Stimulated activated CD4-positive, alpha-beta T cell treated with anti-CD3 and anti-CD28 coated beads, Interleukin-15, amount 100 ng/mL, for 24 hours (primary cell): ENCODE data around the gene NBL1.

Experiments
- DNase-seq: peaks from one replicate; pipeline ENCODE4 v3.0.0-alpha.2; 2020

The NBL1 gene

DNA sequence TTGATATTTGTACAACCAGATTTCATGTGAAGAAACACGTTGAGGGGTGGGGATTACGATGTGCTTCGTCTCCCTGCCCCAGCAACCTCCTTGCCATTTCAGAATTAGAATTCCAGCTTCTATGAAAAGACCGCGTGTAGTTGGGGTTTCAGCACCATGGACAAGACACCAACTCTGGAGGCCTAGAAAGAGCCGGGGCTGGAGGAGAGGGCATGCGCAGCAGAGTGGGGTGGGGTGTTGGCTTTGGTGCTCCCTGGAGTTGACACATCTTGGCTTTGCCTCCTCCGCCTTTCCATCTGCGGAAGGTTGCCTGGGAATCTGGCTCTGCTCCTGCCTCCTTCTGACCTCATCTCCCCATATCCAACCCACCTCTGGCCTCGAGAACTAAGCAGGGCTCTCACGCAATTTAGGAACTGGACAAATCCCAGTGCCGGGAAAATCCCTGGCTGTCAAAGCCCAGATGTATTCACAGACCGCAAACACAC, 32.4 kb downstream of the NBL1 start:
- DNase-seq, result peak; percentile 33

DNA sequence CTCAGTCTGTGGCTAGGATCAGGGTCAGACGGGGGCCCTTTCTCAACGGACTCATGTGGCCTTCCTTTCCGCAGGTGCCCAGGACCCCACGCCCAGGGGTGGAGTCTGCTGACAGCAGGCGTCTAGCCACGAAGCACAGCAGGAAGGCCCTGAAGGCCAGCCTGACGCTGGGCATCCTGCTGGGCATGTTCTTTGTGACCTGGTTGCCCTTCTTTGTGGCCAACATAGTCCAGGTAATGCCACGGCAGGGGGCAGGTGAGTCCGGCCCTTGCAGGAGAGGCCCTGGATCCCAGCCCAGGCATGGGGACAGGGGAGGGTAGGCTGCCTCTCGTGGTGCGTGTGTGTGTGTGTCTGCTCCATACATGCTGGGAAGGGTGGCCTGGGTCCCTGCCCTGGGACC, 34.4 kb downstream of the NBL1 start:
- no peak for DNase-seq

DNA sequence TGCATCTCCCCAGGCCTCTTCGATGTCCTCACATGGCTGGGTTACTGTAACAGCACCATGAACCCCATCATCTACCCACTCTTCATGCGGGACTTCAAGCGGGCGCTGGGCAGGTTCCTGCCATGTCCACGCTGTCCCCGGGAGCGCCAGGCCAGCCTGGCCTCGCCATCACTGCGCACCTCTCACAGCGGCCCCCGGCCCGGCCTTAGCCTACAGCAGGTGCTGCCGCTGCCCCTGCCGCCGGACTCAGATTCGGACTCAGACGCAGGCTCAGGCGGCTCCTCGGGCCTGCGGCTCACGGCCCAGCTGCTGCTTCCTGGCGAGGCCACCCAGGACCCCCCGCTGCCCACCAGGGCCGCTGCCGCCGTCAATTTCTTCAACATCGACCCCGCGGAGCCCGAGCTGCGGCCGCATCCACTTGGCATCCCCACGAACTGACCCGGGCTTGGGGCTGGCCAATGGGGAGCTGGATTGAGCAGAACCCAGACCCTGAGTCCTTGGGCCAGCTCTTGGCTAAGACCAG, 34.9 kb downstream of the NBL1 start:
- DNase-seq, result no peak

DNA sequence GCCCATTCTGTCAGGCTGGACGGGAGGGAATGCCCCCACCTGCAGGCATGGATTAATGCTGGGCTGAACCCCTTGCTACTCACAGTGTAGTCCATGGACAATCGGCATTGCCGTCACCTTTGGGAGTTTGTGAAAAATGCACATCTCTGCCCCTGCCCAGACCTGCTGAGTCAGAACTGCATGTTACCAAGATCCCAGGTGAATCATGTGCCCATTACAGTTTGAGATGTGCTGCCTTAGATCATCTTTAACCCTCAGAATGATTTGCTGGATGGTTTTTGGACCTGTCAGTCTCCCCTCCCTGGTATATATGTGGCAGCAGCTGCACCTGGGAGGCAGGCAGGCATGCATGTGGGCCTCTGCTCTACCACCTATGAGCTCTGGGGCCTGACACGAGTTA, 35.6 kb downstream of the NBL1 start:
- DNase-seq, result no peak

DNA sequence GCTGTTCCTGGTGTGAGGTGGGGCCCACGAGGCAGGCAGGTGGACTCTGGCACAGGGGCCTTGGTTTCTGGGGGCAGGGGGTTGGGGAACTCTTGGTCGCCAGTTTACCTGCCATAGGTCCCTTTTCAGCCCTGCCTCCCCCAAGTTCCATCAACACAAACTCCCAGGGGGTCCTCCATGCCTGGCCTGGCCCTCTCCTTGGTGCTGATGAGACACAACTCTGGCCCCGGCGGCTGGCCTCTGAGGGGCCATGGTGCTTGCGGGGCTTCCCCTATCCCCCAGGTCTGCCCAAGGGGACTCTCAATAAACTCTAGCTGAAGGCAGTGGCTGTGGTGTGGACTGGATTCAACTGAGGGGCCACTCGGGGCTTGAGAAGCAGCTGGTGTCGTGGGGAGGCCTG, 36.5 kb downstream of the NBL1 start:
- DNase-seq, result no peak

DNA sequence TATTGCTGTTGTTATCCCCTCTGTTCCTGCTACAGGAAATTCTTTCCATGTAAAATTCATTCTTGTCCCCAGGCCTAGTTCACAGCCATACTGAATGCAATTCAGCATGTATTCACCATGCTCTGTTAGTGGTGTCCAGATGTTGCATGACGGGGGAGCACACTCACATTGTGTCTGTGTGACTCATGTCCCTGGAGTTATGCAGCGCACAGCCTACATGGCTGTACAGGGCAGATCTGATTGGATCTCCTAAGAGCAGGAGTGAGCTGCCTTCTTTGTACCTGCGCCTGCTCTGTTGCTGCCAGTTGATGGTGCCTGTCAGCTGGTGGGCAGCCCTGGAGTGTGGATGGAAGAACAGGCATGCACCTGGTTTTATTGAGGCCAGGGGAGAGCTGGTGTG, 38.1 kb downstream of the NBL1 start:
- DNase-seq, result no peak

DNA sequence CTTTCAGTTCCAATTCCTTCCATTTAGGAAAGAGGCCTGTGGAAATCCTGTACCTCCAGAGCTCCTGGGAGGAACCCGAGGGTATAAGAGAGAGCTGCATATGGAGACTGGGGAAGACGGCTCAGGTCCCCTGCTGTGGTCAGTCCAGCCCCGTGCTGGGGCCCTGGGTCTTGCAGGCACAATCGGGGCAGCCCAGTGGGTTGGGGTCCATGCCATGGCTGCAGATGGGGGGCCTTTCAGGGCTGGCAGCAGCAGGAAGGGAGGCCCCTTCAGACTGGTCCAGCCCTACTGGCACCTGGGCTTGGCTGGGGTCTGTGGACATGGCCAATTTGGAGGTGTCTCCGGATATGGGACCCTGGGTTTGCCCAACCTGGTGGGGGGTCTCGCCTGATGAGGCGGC, 38.8 kb downstream of the NBL1 start:
- no peak for DNase-seq

DNA sequence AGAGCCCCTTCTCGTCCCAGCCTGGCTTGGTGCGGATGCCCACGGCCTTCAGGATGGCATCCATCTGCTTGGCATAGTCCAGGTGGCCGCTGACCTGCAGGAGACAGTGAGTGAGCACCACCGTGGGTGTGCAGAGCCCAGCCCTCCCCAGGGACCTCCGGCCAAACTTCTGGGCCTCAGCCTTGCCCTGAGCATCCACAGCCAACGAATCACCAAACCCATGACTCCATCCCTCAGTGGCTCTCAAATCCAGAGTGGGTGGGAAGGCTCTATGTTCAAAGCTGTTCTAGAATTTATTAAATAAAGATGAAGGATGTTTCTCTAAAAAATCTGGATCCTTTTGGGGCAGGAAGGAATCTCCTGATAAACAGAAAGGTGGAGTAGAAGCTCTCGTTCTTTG, 39.2 kb downstream of the NBL1 start:
- no peak for DNase-seq

DNA sequence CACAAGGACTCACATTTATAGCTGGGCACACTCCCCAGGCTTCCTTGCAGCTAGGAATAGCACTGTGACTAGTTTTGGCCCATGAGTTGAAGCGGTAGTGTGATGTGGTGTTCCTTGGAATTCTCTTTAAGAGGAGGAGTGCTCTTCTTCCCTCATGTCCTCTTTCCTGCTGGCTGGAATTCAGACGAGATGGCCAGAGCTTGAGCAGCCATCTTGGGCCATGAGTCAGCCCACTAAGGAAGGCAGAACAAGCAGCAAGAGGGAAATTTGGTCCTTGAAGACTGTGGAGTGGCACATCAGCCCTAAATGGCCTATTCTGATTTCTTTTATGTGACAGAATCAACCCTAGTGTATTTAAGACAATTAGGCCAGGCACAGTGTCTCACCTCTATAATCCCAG, 40.6 kb downstream of the NBL1 start:
- DNase-seq, result no peak

DNA sequence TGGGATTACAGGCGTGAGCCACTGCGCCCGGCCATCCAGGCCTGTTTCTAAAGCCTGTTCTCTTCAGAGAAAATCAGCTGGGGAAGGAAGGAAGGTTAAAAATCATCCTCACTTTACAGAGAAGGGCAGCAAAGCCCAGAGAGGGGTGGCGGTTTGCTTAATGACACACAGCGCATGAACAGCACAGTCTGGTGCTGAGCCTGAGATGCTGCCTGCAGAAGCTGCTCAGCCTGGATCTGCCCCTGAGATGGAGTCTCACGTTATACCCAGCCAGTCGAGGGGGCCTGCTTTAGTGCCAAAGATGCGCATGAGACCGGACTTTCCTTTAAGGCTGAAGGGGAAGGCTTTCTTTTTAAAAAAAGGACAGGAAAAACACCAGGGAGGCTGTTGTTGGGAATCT, 41.9 kb downstream of the NBL1 start:
- no peak for DNase-seq

DNA sequence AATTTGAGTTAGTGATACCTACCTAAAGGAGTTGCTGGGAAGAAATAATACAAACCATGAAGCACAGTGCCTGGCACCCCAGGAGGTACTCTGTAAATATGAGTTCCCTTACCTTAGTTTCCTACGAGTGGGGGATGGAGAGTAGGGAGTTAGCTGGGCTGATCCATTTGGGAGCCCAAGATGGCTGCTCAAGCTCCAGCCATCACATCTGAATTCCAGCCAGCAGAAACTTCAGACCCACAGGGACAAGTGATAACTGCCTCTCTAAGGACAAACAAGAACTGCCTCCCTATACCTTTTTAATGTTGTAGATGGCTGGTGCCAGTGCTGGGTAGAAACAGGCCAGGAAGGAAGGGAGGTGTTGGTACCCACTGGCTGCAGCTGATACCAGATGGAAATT, 43.3 kb downstream of the NBL1 start:
- no peak for DNase-seq

DNA sequence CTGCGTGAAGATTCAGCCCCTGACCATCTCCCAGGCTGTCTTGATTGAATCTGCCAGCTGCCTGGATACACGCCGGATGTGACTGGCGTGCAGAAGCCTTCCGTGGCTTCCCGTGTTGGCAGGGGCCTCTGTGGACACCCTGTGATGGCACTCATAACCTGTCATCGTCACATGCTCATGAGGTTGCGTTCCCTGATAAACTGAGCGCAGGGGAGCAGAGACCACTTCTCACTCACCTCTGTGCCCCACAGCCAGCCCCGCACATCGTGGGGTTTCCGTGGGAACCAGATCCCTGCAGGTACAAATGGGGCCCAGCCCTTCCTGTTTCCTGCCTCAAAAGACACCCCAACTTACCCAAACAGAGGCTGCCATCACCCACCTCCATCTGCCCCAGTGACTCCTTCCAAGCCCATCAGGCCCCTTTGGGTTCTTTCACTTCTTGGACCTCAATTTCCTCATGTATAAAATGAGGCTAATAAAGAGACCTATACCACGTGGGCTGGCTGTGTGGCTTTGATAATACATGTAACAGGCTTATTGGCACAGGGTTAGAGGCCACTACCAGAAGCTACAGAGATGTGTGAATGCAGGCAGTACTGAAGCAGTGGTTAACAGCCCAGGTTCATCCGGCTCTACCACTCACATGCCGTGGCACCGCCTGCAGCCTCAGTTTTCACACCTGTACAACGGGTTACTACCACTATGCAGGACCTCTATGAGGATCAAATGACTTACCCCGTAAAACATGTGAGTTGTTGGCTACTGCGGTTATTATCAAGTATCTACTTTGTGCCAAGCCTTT, 44.1 kb downstream of the NBL1 start:
- DNase-seq, result peak; percentile 37

DNA sequence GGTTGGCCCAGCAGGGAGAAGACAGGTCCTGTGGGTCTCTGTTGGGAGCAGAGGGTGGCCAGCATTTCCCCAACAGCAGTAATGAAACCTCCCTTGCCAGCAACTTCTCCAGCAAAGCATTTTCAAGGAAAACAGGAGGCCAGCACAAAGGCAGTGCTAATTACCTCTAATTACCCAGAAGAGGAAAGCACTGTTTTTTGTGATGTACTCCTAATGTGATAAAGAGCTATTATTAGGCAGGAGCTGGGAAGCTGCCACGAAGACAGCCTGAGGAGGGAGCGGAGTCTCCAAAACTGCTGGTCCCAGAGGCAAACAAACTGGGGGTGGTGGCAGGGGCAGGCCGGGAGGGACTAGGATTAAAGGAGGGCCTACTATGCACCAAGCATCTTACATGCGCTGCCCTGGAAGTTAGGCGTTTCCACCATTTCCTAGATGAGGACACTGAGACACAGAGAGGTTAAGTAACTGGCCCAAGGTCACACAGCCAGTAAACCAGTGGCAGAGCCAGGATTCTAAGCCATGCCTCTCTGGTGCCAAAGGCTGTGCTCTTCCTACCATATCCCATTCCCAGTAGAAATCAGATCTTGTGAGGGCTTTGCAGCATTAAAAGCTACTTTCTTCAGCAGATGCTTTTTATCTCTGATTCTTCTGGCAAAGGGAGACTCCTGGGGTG, 45.1 kb downstream of the NBL1 start:
- no peak for DNase-seq

DNA sequence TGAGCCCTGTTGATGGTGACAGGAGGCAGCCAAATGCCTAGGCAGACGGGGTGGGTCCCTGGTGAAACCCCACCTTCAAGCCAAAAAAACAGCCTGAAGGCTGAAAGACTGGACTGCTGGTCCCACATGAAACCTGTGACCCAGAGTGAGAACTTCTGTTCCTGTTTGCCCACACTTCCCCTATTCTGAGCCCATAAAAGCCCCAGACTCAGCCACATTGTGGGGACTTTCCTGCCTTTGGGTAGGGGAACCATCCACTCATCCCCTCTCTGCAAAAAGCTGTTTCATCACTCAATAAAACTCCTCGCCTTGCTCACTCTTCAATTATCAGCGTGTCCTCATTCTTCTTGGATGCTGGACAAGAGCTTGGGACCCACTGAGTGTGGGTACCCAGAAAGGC, 45.7 kb downstream of the NBL1 start:
- no peak for DNase-seq

DNA sequence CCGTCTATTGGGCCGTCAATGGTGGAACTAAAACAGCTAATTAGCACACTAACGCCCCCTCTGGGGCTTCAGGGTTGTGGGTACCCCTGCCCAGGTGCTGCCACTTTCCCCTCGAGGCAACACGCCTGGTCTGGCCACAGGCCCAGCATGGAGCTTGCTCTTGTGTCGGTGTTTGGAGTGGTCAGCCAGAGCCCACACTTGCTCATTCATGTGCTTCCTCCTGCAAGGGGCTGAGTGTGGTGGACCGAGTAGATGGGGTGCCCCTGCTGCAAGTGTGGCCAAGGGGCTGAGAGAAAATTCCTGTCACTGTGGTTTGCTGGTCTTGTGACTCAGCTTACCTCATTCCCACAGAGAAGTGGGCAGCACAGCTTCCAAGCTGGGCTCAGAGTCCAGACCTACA, 46.2 kb downstream of the NBL1 start:
- no peak for DNase-seq

DNA sequence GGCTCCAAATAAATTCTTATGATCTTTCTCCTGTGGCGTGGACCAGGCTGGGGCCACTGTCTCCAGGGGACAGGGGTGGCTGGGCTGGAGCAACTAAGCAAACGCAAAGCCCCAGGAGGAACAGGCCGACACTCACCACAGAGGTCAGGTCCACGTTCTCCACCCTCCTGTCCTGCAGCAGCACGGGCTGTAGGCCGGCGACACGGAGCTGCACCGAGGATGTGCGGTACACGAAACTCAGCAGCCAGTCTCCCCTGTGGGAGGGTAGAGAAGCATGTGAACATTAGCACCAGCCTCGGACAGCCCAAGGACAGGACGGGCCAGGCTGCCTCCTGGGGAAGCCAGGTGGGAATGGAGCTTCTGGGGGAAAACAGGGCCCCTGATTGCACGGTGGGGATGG, 50.2 kb downstream of the NBL1 start:
- DNase-seq, result no peak

DNA sequence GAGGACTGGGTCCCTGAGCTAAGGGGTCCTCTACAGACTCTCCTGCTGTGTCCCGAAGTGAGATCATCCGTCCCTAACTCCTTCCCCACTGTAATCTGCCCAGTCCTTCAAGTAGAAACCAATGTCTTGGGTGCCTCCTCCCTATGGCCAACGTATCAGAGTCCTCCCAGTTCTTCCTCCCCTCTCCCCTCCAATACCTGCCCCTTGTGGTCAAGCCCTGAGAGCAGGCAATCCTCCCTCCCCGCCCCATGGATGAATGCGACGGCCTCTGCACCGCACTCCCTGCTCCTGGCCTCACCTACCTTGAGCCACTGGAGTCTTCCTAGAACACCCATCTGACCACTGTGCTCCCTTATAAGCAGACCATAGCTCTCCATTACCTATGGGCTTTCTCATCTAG, 51.7 kb downstream of the NBL1 start:
- no peak for DNase-seq

DNA sequence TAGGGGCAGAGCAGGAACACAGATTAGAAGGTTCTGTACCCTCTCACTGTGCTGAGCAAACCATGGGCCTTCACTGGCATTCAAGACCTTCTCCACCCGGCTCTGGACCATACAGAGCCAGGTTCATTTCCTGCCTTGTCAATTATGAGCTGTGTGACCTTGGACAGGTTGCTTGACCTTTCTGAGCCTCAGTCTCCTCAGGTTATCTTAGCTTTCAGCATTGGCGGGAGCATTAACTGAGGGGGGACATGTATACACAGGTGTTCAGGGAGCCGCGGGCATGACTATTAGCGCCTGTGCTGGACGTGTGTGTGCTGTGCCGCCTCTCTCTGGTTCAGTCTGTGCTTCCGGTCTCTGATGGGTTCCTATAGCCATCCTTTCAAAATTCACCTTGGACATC, 52.7 kb downstream of the NBL1 start:
- no peak for DNase-seq

DNA sequence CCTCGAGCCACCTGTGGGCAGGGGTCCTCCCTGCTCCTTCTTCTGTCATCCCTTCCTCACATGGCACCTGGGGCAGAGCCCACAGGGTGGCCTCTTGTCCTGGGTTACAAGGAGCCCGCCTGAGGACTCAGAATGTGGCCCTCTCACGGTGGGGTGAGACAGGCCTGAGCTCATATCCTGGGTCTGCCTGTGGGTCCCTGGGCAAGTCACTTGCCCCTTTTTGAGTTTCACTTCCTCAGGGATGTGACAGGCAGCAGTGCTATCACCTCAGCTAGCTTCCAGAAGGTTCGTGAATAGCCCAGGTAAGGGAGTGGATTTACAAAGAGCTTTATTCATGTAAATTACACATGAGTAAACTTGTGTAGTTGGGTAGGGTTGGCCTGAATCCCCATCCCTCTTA, 54.1 kb downstream of the NBL1 start:
- DNase-seq, result no peak

DNA sequence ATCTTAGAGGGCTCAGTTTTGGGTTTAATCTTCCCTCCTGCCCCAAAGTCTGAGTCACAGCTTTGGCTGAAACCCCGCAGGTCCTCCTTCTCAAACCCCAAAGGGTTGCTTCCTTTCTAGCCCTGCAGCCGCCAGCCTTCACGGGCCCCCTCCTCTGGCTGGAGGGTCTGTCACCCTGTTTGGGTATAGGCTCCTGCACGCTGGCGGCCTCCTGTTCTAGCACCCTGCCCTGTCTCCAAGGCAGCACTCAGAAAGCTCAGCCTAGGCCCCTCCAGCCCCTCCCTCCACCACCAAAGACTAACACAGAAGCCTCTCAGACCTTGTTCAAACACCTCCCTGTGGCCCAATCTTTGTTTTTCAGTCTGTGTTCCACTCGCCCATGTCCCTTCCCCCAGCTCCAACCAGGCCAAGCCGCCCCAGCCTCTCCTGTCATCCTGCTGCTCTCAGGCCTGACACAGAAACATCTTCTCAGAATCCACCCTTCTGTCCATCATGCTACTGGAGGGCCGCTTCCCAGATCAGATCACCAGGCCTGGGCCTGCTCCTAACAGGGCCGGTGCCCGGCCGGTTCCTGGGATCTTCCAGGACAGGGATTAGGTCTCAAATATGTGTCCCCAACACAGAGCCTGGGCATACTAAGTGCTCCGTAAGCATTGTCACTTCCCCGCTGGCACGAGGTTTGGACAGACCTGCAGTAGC, 56.1 kb downstream of the NBL1 start:
- DNase-seq, result no peak

DNA sequence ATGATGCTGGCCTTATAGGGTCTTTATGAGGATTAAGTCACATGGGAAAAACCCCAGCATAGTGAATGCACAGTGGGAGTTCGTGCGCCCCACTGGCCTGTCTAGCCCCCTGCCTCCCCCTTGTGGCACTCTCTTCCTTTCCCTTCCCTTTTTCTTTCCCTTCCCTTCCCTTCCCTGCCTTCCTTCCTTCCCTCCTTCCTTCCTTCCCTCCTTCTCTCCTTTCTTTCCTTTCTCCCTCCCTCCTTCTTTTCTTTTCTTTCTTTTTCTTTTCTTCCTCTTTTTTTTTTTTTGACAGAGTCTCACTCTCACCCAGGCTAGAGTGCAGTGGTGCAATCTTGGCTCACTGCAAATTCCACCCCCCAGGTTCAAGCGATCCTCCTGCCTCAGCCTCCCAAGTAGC, 59.2 kb downstream of the NBL1 start:
- no peak for DNase-seq

DNA sequence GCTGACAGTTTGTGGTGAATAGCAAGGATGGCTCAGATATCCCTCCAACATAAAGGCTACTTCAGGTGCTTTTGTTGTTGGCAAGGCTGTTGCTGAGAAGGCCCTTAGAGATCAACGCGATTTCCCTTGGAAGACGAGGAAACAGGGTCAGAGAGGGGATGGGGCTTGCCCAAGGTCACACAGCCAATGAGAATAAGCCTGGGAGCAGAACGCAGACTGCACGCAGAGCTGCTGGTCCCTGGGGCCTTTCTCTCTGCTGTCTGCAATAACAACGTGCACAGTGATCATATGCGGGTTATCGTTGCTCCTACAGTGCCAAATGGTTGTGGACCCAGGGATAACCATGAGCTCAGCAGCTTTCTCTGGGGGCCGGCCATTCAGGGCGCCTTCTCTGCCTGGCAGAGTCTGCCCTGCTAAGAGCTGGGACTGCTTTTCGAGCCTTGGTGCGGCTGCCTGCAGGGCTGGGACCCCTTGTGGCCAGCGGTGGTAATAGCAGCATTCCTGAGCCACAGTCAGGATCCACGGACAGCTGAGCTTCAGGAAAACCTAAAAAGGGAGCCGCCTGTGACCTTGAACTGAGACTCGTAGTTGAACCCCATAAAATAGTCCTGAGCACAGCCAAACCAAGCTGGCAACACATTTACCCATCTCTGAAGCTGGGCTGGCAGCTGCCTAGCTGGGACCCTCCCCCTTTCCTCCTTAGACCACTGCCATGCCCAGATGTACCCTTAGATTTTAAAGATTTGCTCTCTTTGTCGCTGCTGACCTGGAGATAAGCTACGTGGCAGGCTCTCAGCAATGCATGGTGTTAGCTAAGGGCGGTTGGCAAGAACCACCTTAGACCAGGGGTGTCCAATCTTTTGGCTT, 60.4 kb downstream of the NBL1 start:
- DNase-seq, result peak; percentile 74

DNA sequence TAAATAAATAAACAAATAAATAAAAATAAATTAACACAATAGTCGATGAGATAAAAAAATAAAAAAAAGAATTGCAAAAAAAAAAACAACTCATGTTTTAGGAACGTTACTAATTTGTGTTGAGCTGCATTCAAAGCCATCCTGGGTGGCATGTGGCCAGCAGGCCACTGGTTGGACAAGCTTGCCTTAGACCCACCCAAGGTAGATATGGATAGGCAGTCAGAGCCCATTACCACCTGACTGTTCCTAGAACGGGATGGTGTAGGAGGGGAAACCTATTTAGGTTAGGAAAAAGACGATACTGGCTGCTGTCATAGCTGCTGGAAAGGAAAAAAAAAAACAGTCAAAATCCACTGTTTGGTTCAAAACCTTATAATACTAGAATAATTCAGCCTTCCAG, 61.4 kb downstream of the NBL1 start:
- DNase-seq, result no peak
